Stomach (tissue), 4 donors: ENCODE results near the gene ADAM11.
A peak's percentile ranks its signal among the peaks of the same experiment; 100 is the strongest.

Experiments used
- CTCF ChIP-seq, 7 experiments: fragments of 450-650 bp in 4 of 7; fragments of 200-600 bp in 3 of 7; sonication (generic) in 3 of 7; IDR thresholded peaks; one replicate each; pipeline ENCODE4 v1.5.1; 2016 to 2019; ENCODE audit warnings: antibody characterized with exemption in 7 of 7, control low read depth in 2 of 7, mild to moderate bottlenecking in 1 of 7
- EP300 ChIP-seq: sonication (generic); formaldehyde crosslinking; IDR thresholded peaks from one replicate; pipeline ENCODE4 v1.6.1; 2017; ENCODE audit warnings: antibody characterized with exemption
- POLR2A ChIP-seq, 4 donors: fragments of 450-650 bp; IDR thresholded peaks; one replicate each; pipeline ENCODE4 v1.6.1; 2016; ENCODE audit warnings: antibody characterized with exemption in 4 of 4, control low read depth in 2 of 4, mild to moderate bottlenecking in 1 of 4, moderate library complexity in 1 of 4
- POLR2AphosphoS5 ChIP-seq, 3 donors: sonication (generic); formaldehyde crosslinking; IDR thresholded peaks; one replicate each; pipeline ENCODE4 v1.6.1; 2016; ENCODE audit warnings: antibody characterized with exemption in 3 of 3

- TF ChIP-seq CTCF (IDR thresholded peaks at IDR 0.05) (no peak), POLR2A (IDR thresholded peaks at IDR 0.05) (no peak), EP300 (no peak), POLR2AphosphoS5 (IDR thresholded peaks at IDR 0.05) (peak; percentile 10 to 81 (median 74))
Observed at GRCh38 chr17:44797802-44798201, 39.0 kb downstream of the ADAM11 start.
